ENCODE results near the gene MMP24.
A peak's percentile ranks its signal among the peaks of the same experiment; 100 is the strongest.
"Not testable (repeated sequence)": the region's sequence is repeated elsewhere in the genome, so short reads cannot be mapped to it uniquely, and the experiment has no call there.

Gene MMP24

GRCh38 chr20:35295674-35296073 lies 69.2 kb downstream of the MMP24 start:
- no peak for DNase-seq

- no peak for DNase-seq
These were observed 69.6 kb downstream of the MMP24 start for GRCh38 chr20:35296101-35296554.

GRCh38 chr20:35297155-35297554 lies 70.7 kb downstream of the MMP24 start:
- no peak for DNase-seq

GRCh38 chr20:35297740-35298139 lies 71.2 kb downstream of the MMP24 start:
- DNase-seq = no peak

- DNase-seq = no peak
These were observed 71.8 kb downstream of the MMP24 start for GRCh38 chr20:35298264-35298663.

GRCh38 chr20:35299780-35300179 lies 73.3 kb downstream of the MMP24 start:
- DNase-seq = no peak

GRCh38 chr20:35300469-35301262 lies 74.2 kb downstream of the MMP24 start:
- no peak for DNase-seq

GRCh38 chr20:35301426-35301825 lies 74.9 kb downstream of the MMP24 start:
- no peak for DNase-seq

GRCh38 chr20:35302421-35303335 lies 76.2 kb downstream of the MMP24 start:
- no peak for DNase-seq

- DNase-seq = no peak
These were observed 76.9 kb downstream of the MMP24 start for GRCh38 chr20:35303382-35303734.

- DNase-seq = peak; percentile 82
These were observed 77.4 kb downstream of the MMP24 start for GRCh38 chr20:35303735-35304491.

- DNase-seq = no peak
These were observed 78.5 kb downstream of the MMP24 start for GRCh38 chr20:35304956-35305355.

- DNase-seq = peak; percentile 71
These were observed 79.4 kb downstream of the MMP24 start for GRCh38 chr20:35305682-35306556.

- DNase-seq = no peak
These were observed 80.5 kb downstream of the MMP24 start for GRCh38 chr20:35306931-35307517.

GRCh38 chr20:35307666-35308653 lies 81.5 kb downstream of the MMP24 start:
- no peak for DNase-seq

GRCh38 chr20:35311409-35311808 lies 84.9 kb downstream of the MMP24 start:
- peak; percentile 70 for DNase-seq

- no peak for DNase-seq
These were observed 85.3 kb downstream of the MMP24 start for GRCh38 chr20:35311822-35312221.

- no peak for DNase-seq
These were observed 85.8 kb downstream of the MMP24 start for GRCh38 chr20:35312318-35312717.

- DNase-seq = no peak
These were observed 88.5 kb downstream of the MMP24 start for GRCh38 chr20:35314816-35315631.

GRCh38 chr20:35315632-35316020 lies 89.1 kb downstream of the MMP24 start:
- DNase-seq = not testable (repeated sequence)

Measured in activated CD4-positive, CD25-positive, alpha-beta regulatory T cell treated with anti-CD3 and anti-CD28 coated beads, Interleukin-2, amount 50 U/mL, for 72 hours (primary cell).